ENCODE results near the gene CHST11. TPM values are rescaled to one million over a fixed set of nuclear protein-coding genes. Genes with fewer than 3 reads are reported as not detected.

CHST11 gene
- polyA plus RNA-seq, 1 donor (not counting 4 experiments of a cell fraction or from before 2014, with no cell fraction given) = 11.9 TPM

- Histone ChIP-seq H3K27me3 (ENCODE audit: control insufficient read depth, extremely low read depth, insufficient read depth, low read length) (no peaks in the 10 kb centered on the region), H3K4me1 (ENCODE audit: control insufficient read depth, extremely low read depth, insufficient read depth, low read length) (no peaks in the 10 kb centered on the region), H4K20me1 (ENCODE audit: control insufficient read depth, extremely low read depth, insufficient read depth, low read length) (peaks cover 3% of the 10 kb centered on the region), H3K9me3 (ENCODE audit: control insufficient read depth, low read depth, low read length) (no peaks in the 10 kb centered on the region), H3K79me2 (ENCODE audit: control insufficient read depth, insufficient read depth, low read length) (peaks cover 59% of the 10 kb centered on the region), H3K36me3 (ENCODE audit: control insufficient read depth in 2 of 2, extremely low read depth in 1 of 2, insufficient read depth in 2 of 2, low read length in 2 of 2) (no peaks in the 10 kb centered on the region), H3K4me2 (ENCODE audit: control insufficient read depth, extremely low read depth, insufficient read depth, low read depth, low read length) (no peak overlapping the region), H3K9ac (ENCODE audit: control insufficient read depth, extremely low read depth, insufficient read depth, low read length) (no peak overlapping the region), H3K4me3 (ENCODE audit: control insufficient read depth in 2 of 3, extremely low read depth in 1 of 3, insufficient read depth in 2 of 3, low read depth in 1 of 3, low read length in 3 of 3) (no peak overlapping the region), H3K9me1 (ENCODE audit: control insufficient read depth, extremely low read depth, insufficient read depth, low read length) (no peaks in the 10 kb centered on the region), H3K27ac (ENCODE audit: control insufficient read depth, insufficient read depth, low read length) (no peak overlapping the region), H2AFZ (ENCODE audit: control insufficient read depth, low read length) (no peak overlapping the region)
- no peak for TF ChIP-seq EZH2 (IDR thresholded peaks at IDR 0.05; ENCODE audit: low read length)
- no peak for TF ChIP-seq CTCF (optimal IDR thresholded peaks at IDR 0.05 in 1 of 3, IDR thresholded peaks at IDR 0.05 in 1 of 3, conservative IDR thresholded peaks at IDR 0.05 in 1 of 3; ENCODE audit: extremely low read depth in 1 of 3, insufficient read depth in 2 of 3, low read length in 3 of 3)
- no peak for DNase-seq (ENCODE audit: low read depth, low spot score)
- dilution Hi-C loops (cut with MboI; ENCODE audit: extremely low pct_ligation_motif_present, low sequenced_read_pairs) = no loop called here
- FAIRE-seq = no peak
Observed at GRCh38 chr12:104470521-104470920, 13.8 kb downstream of the CHST11 start.

DNA sequence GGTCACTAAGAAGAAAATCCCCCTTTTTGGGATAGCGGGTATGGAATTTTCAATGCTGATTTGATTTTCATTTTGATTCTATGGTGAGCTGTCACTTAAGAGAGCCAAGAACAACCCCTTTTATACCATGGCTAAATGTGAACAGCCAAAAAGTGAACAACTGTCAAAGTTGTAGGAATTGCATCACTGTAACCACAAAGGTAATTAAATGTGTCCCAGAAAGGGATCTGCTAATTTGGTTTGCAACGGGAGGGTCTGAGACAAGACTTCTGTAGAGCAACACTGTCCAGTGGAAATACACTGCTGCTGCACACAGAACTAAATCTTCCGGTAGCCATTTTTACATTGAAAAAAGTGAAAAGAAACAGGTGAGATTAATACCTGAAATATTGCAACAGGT, 14.6 kb downstream of the CHST11 start:
- TF ChIP-seq EZH2 (IDR thresholded peaks at IDR 0.05; ENCODE audit: low read length) (no peak), CTCF (optimal IDR thresholded peaks at IDR 0.05 in 1 of 3, IDR thresholded peaks at IDR 0.05 in 1 of 3, conservative IDR thresholded peaks at IDR 0.05 in 1 of 3; ENCODE audit: extremely low read depth in 1 of 3, insufficient read depth in 2 of 3, low read length in 3 of 3) (no peak)
- no peak overlapping the region for H3K9ac ChIP-seq (ENCODE audit: control insufficient read depth, extremely low read depth, insufficient read depth, low read length)
- H2AFZ ChIP-seq (ENCODE audit: control insufficient read depth, low read length) = no peak overlapping the region
- H3K4me1 ChIP-seq (ENCODE audit: control insufficient read depth, extremely low read depth, insufficient read depth, low read length) = no peaks in the 10 kb centered on the region
- peaks cover 3% of the 10 kb centered on the region for H4K20me1 ChIP-seq (ENCODE audit: control insufficient read depth, extremely low read depth, insufficient read depth, low read length)
- H3K27me3 ChIP-seq (ENCODE audit: control insufficient read depth, extremely low read depth, insufficient read depth, low read length) = no peaks in the 10 kb centered on the region
- H3K9me3 ChIP-seq (ENCODE audit: control insufficient read depth, low read depth, low read length) = no peaks in the 10 kb centered on the region
- no peaks in the 10 kb centered on the region for H3K36me3 ChIP-seq (ENCODE audit: control insufficient read depth in 2 of 2, extremely low read depth in 1 of 2, insufficient read depth in 2 of 2, low read length in 2 of 2)
- dilution Hi-C loops (cut with MboI; ENCODE audit: extremely low pct_ligation_motif_present, low sequenced_read_pairs) = no loop called here
- no peak overlapping the region for H3K4me3 ChIP-seq (ENCODE audit: control insufficient read depth in 2 of 3, extremely low read depth in 1 of 3, insufficient read depth in 2 of 3, low read depth in 1 of 3, low read length in 3 of 3)
- peaks cover 55% of the 10 kb centered on the region for H3K79me2 ChIP-seq (ENCODE audit: control insufficient read depth, insufficient read depth, low read length)
- H3K4me2 ChIP-seq (ENCODE audit: control insufficient read depth, extremely low read depth, insufficient read depth, low read depth, low read length) = no peak overlapping the region
- no peak for DNase-seq (ENCODE audit: low read depth, low spot score)
- no peaks in the 10 kb centered on the region for H3K9me1 ChIP-seq (ENCODE audit: control insufficient read depth, extremely low read depth, insufficient read depth, low read length)
- FAIRE-seq = no peak
- no peak overlapping the region for H3K27ac ChIP-seq (ENCODE audit: control insufficient read depth, insufficient read depth, low read length)
